Measurements from ENCODE around the gene GPR137.

DNA sequence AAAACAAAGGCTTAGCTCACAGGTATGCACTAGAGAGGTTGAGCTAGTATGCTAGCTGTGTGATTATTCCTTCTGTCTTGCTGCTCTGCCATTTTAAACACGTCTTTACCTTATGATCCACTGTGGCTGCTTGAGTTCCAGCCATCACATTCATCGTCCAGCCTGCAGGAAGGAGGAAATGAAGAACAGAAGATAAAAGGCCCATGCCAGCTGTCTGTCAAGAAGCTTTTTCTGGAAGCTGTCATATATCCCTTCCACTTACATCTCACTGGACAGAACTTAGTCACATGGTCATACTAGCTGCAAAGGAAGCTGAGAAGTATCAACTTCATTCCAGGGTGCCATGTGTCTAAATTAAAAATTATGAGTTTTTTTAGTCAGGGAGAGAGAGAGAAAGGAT is 41.7 kb downstream of the GPR137 start:
- TF ChIP-seq, protein P1, sequence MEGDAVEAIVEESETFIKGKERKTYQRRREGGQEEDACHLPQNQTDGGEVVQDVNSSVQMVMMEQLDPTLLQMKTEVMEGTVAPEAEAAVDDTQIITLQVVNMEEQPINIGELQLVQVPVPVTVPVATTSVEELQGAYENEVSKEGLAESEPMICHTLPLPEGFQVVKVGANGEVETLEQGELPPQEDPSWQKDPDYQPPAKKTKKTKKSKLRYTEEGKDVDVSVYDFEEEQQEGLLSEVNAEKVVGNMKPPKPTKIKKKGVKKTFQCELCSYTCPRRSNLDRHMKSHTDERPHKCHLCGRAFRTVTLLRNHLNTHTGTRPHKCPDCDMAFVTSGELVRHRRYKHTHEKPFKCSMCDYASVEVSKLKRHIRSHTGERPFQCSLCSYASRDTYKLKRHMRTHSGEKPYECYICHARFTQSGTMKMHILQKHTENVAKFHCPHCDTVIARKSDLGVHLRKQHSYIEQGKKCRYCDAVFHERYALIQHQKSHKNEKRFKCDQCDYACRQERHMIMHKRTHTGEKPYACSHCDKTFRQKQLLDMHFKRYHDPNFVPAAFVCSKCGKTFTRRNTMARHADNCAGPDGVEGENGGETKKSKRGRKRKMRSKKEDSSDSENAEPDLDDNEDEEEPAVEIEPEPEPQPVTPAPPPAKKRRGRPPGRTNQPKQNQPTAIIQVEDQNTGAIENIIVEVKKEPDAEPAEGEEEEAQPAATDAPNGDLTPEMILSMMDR (IDR thresholded peaks at IDR 0.05; ENCODE audit: poor library complexity), result no peak
- TF ChIP-seq EZH2phosphoT487 (IDR thresholded peaks at IDR 0.05; ENCODE audit: low read depth, severe bottlenecking, unreplicated experiment), result no peak

All from hepatocyte (in vitro differentiated cells).